Neural progenitor cell (in vitro differentiated cells): ENCODE measurements around the gene RER1. TPM values are rescaled to one million over a fixed set of nuclear protein-coding genes. Genes with fewer than 3 reads are reported as not detected.

Experiments used
- DNase-seq: peaks from one replicate; pipeline ENCODE4 v3.0.0-alpha.2; 2016; ENCODE audit warnings: low spot score
- H2AFZ ChIP-seq: fragments of 200-600 bp; sonication (generic); replicated peaks from 2 replicates; pipeline ENCODE4 v1.6.1; 2016; ENCODE audit warnings: antibody characterized with exemption
- H3F3A ChIP-seq: fragments of 200-600 bp; sonication (generic); 2 replicates; pipeline ENCODE4 v1.6.1; 2016; ENCODE audit warnings: antibody characterized with exemption, low read depth
- H3K27ac ChIP-seq: fragments of 200-600 bp; sonication (generic); 2 replicates; pipeline ENCODE4 v1.5.1; 2016; ENCODE audit warnings: mild to moderate bottlenecking
- H3K27me3 ChIP-seq: fragments of 200-600 bp; sonication (generic); 2 replicates; pipeline ENCODE4 v1.6.1; 2016; ENCODE audit warnings: mild to moderate bottlenecking, moderate library complexity
- H3K36me3 ChIP-seq: fragments of 200-600 bp; sonication (generic); 2 replicates; pipeline ENCODE4 v1.5.1; 2016
- H3K4me1 ChIP-seq: fragments of 200-600 bp; sonication (generic); 2 replicates; pipeline ENCODE4 v1.6.1; 2016; ENCODE audit warnings: mixed run types
- H3K4me2 ChIP-seq: fragments of 200-600 bp; sonication (generic); 2 replicates; pipeline ENCODE4 v1.6.1; 2016
- H3K4me3 ChIP-seq: fragments of 200-600 bp; sonication (generic); 2 replicates; pipeline ENCODE4 v1.5.1; 2016
- H3K79me2 ChIP-seq: fragments of 200-600 bp; sonication (generic); 2 replicates; pipeline ENCODE4 v1.6.1; 2016; ENCODE audit warnings: low read depth
- H3K9ac ChIP-seq: fragments of 200-600 bp; sonication (generic); 2 replicates; pipeline ENCODE4 v1.6.1; 2016
- H3K9me3 ChIP-seq: fragments of 200-600 bp; sonication (generic); 2 replicates; pipeline ENCODE4 v1.5.1; 2016; ENCODE audit warnings: low read depth
- H4K20me1 ChIP-seq: fragments of 200-600 bp; sonication (generic); 2 replicates; pipeline ENCODE4 v1.6.1; 2016; ENCODE audit warnings: low read depth
- H3K27ac Mint-ChIP-seq: 3 replicates; pipeline ENCODE4 v1.8.0; 2021; ENCODE audit warnings: mixed read lengths
- H3K27me3 Mint-ChIP-seq: 2 replicates; pipeline ENCODE4 v1.8.0; 2022; ENCODE audit warnings: low read depth, mild to moderate bottlenecking, inconsistent platforms, moderate library complexity, mixed read lengths; ENCODE audit not compliant: insufficient read depth
- H3K36me3 Mint-ChIP-seq: 3 replicates; pipeline ENCODE4 v1.8.0; 2021; ENCODE audit warnings: mixed read lengths
- H3K4me1 Mint-ChIP-seq: 3 replicates; pipeline ENCODE4 v1.8.0; 2021; ENCODE audit warnings: mixed read lengths
- H3K4me3 Mint-ChIP-seq: 3 replicates; pipeline ENCODE4 v1.8.0; 2021; ENCODE audit warnings: mild to moderate bottlenecking, moderate library complexity, mixed read lengths
- H3K9me3 Mint-ChIP-seq: 3 replicates; pipeline ENCODE4 v1.8.0; 2020; ENCODE audit warnings: mixed read lengths
- CTCF ChIP-seq: fragments of 200-600 bp; sonication (generic); IDR thresholded peaks from 2 replicates; pipeline ENCODE4 v1.5.1; 2017; ENCODE audit warnings: antibody characterized with exemption, mild to moderate bottlenecking
- EZH2 ChIP-seq: fragments of 200-600 bp; sonication (generic); IDR thresholded peaks from 2 replicates; pipeline ENCODE4 v1.6.1; 2017; ENCODE audit warnings: antibody characterized with exemption, mild to moderate bottlenecking, moderate library complexity
- EZH2phosphoT487 ChIP-seq: fragments of 200-600 bp; sonication (generic); IDR thresholded peaks from 2 replicates; pipeline ENCODE4 v1.6.1; 2017; ENCODE audit warnings: antibody characterized with exemption
- total RNA-seq: library from RNA; depleted of rRNA; stranded (reverse); fragments of >200 nt; gene quantifications from 2 replicates; pipeline ENCODE4 v1.2.3, GENCODE V29; 2015; ENCODE audit warnings: low replicate concordance

The RER1 gene
- total RNA-seq, 1 donor from 2014 or later: 39.1 TPM

GRCh38 chr1:2406451-2407041 is 14.9 kb downstream of the RER1 start:
- Mint-ChIP-seq H3K4me1 (peaks cover 4% of the 10 kb centered on the region), H3K27ac (no peak overlapping the region), H3K36me3 (peaks cover 15% of the 10 kb centered on the region), H3K27me3 (peaks cover 8% of the 10 kb centered on the region), H3K9me3 (no peaks in the 10 kb centered on the region), H3K4me3 (no peak overlapping the region)
- no peak overlapping the region for H2AFZ ChIP-seq
- H3K4me3 ChIP-seq: no peak overlapping the region
- H3K9me3 ChIP-seq: no peaks in the 10 kb centered on the region
- peaks cover 1% of the 10 kb centered on the region for H4K20me1 ChIP-seq
- H3K27me3 ChIP-seq: no peaks in the 10 kb centered on the region
- peaks cover 9% of the 10 kb centered on the region for H3K79me2 ChIP-seq
- H3K27ac ChIP-seq: no peak overlapping the region
- no peak overlapping the region for H3K4me2 ChIP-seq
- TF ChIP-seq EZH2 (no peak), CTCF (peak; percentile 23)
- DNase-seq: peak; percentile 32
- H3K4me1 ChIP-seq: no peaks in the 10 kb centered on the region
- H3K36me3 ChIP-seq: no peaks in the 10 kb centered on the region
- no peak overlapping the region for H3K9ac ChIP-seq
- peaks cover 19% of the 10 kb centered on the region for H3F3A ChIP-seq

GRCh38 chr1:2407166-2407990 is 15.7 kb downstream of the RER1 start:
- TF ChIP-seq EZH2phosphoT487 (no peak), CTCF (no peak), EZH2 (no peak)
- Mint-ChIP-seq H3K36me3 (peaks cover 12% of the 10 kb centered on the region), H3K9me3 (no peaks in the 10 kb centered on the region), H3K4me3 (no peak overlapping the region), H3K4me1 (peaks cover 4% of the 10 kb centered on the region), H3K27ac (no peak overlapping the region), H3K27me3 (peaks cover 6% of the 10 kb centered on the region)
- no peak overlapping the region for H3K9ac ChIP-seq
- H3K4me1 ChIP-seq: no peaks in the 10 kb centered on the region
- H3K4me3 ChIP-seq: no peak overlapping the region
- H3K9me3 ChIP-seq: no peaks in the 10 kb centered on the region
- no peak for DNase-seq
- H3K4me2 ChIP-seq: no peak overlapping the region
- no peaks in the 10 kb centered on the region for H3K36me3 ChIP-seq
- H3K27me3 ChIP-seq: no peaks in the 10 kb centered on the region
- H4K20me1 ChIP-seq: peaks cover 6% of the 10 kb centered on the region
- no peak overlapping the region for H3K27ac ChIP-seq
- H2AFZ ChIP-seq: no peak overlapping the region
- peaks cover 16% of the 10 kb centered on the region for H3F3A ChIP-seq
- peaks cover 16% of the 10 kb centered on the region for H3K79me2 ChIP-seq

- Histone ChIP-seq H3K36me3 (no peaks in the 10 kb centered on the region), H3K79me2 (peaks cover 16% of the 10 kb centered on the region), H3K9ac (no peak overlapping the region), H3K27me3 (no peaks in the 10 kb centered on the region), H4K20me1 (peaks cover 6% of the 10 kb centered on the region), H3K4me2 (no peak overlapping the region), H3K27ac (no peak overlapping the region), H2AFZ (no peak overlapping the region), H3K4me3 (no peak overlapping the region), H3K9me3 (no peaks in the 10 kb centered on the region), H3K4me1 (peaks cover 2% of the 10 kb centered on the region), H3F3A (peaks cover 13% of the 10 kb centered on the region)
- no peak overlapping the region for H3K27ac Mint-ChIP-seq
- H3K27me3 Mint-ChIP-seq: peaks cover 6% of the 10 kb centered on the region
- H3K4me3 Mint-ChIP-seq: no peak overlapping the region
- H3K36me3 Mint-ChIP-seq: peaks cover 10% of the 10 kb centered on the region
- H3K4me1 Mint-ChIP-seq: peaks cover 4% of the 10 kb centered on the region
- no peak for DNase-seq
- H3K9me3 Mint-ChIP-seq: no peaks in the 10 kb centered on the region
- no peak for TF ChIP-seq EZH2
- no peak for TF ChIP-seq EZH2phosphoT487
- no peak for TF ChIP-seq CTCF
Observed at GRCh38 chr1:2407991-2408275, 16.3 kb downstream of the RER1 start.
